Measurements from ENCODE around the gene ANKRD33.

The ANKRD33 gene

GRCh38 chr12:51913071-51914033 lies 25.4 kb downstream of the ANKRD33 start:
- Mint-ChIP-seq H3K36me3 (no peaks in the 10 kb centered on the region), H3K9me3 (no peaks in the 10 kb centered on the region)
- no peak for ATAC-seq

GRCh38 chr12:51914034-51914923 lies 26.4 kb downstream of the ANKRD33 start:
- no peaks in the 10 kb centered on the region for H3K9me3 Mint-ChIP-seq

More at GRCh38 chr12:51913071-51914033, 25.4 kb downstream of the ANKRD33 start:
- Mint-ChIP-seq H3K27me3 (peaks cover 71% of the 10 kb centered on the region), H3K27ac (no peak overlapping the region), H3K4me1 (peaks cover 16% of the 10 kb centered on the region), H3K4me3 (no peak overlapping the region)

GRCh38 chr12:51915003-51915625 lies 27.2 kb downstream of the ANKRD33 start:
- Mint-ChIP-seq H3K27ac (no peak overlapping the region), H3K4me3 (no peak overlapping the region)

More at GRCh38 chr12:51914034-51914923, 26.4 kb downstream of the ANKRD33 start:
- H3K27ac Mint-ChIP-seq, result no peak overlapping the region
- H3K36me3 Mint-ChIP-seq, result no peaks in the 10 kb centered on the region
- no peak overlapping the region for H3K4me3 Mint-ChIP-seq
- no peak for ATAC-seq
- peaks cover 16% of the 10 kb centered on the region for H3K4me1 Mint-ChIP-seq
- H3K27me3 Mint-ChIP-seq, result peaks cover 62% of the 10 kb centered on the region

GRCh38 chr12:51915951-51916350 lies 28.0 kb downstream of the ANKRD33 start:
- no peak overlapping the region for H3K4me3 Mint-ChIP-seq
- ATAC-seq, result no peak
- H3K27ac Mint-ChIP-seq, result no peak overlapping the region
- H3K4me1 Mint-ChIP-seq, result peaks cover 14% of the 10 kb centered on the region
- H3K36me3 Mint-ChIP-seq, result no peaks in the 10 kb centered on the region
- H3K27me3 Mint-ChIP-seq, result peaks cover 45% of the 10 kb centered on the region
- no peaks in the 10 kb centered on the region for H3K9me3 Mint-ChIP-seq

More at GRCh38 chr12:51915003-51915625, 27.2 kb downstream of the ANKRD33 start:
- ATAC-seq, result no peak
- H3K9me3 Mint-ChIP-seq, result no peaks in the 10 kb centered on the region
- peaks cover 16% of the 10 kb centered on the region for H3K4me1 Mint-ChIP-seq
- peaks cover 54% of the 10 kb centered on the region for H3K27me3 Mint-ChIP-seq
- no peaks in the 10 kb centered on the region for H3K36me3 Mint-ChIP-seq

- Mint-ChIP-seq H3K9me3 (no peaks in the 10 kb centered on the region), H3K4me3 (no peak overlapping the region), H3K27me3 (peaks cover 34% of the 10 kb centered on the region), H3K36me3 (no peaks in the 10 kb centered on the region), H3K27ac (no peak overlapping the region), H3K4me1 (peaks cover 4% of the 10 kb centered on the region)
- no peak for ATAC-seq
Measured at GRCh38 chr12:51917041-51917590, 29.2 kb downstream of the ANKRD33 start.

- peaks cover 8% of the 10 kb centered on the region for H3K4me1 Mint-ChIP-seq
- peaks cover 26% of the 10 kb centered on the region for H3K27me3 Mint-ChIP-seq
- no peaks in the 10 kb centered on the region for H3K9me3 Mint-ChIP-seq
- H3K27ac Mint-ChIP-seq, result no peak overlapping the region
- no peak for ATAC-seq
- no peaks in the 10 kb centered on the region for H3K36me3 Mint-ChIP-seq
- H3K4me3 Mint-ChIP-seq, result no peak overlapping the region
Measured at GRCh38 chr12:51917746-51918453, 30.0 kb downstream of the ANKRD33 start.

GRCh38 chr12:51920046-51920445 lies 32.1 kb downstream of the ANKRD33 start:
- peaks cover 29% of the 10 kb centered on the region for H3K4me1 Mint-ChIP-seq
- ATAC-seq, result no peak

GRCh38 chr12:51921017-51921725 lies 33.3 kb downstream of the ANKRD33 start:
- H3K27me3 Mint-ChIP-seq, result no peaks in the 10 kb centered on the region
- no peak overlapping the region for H3K4me3 Mint-ChIP-seq
- H3K9me3 Mint-ChIP-seq, result no peaks in the 10 kb centered on the region
- ATAC-seq, result no peak
- no peaks in the 10 kb centered on the region for H3K36me3 Mint-ChIP-seq
- no peak overlapping the region for H3K27ac Mint-ChIP-seq
- H3K4me1 Mint-ChIP-seq, result peaks cover 37% of the 10 kb centered on the region

More at GRCh38 chr12:51920046-51920445, 32.1 kb downstream of the ANKRD33 start:
- Mint-ChIP-seq H3K27me3 (peaks cover 8% of the 10 kb centered on the region), H3K9me3 (no peaks in the 10 kb centered on the region), H3K27ac (no peak overlapping the region), H3K4me3 (no peak overlapping the region), H3K36me3 (no peaks in the 10 kb centered on the region)

- H3K9me3 Mint-ChIP-seq, result no peaks in the 10 kb centered on the region
- no peak overlapping the region for H3K4me3 Mint-ChIP-seq
- peaks cover 37% of the 10 kb centered on the region for H3K4me1 Mint-ChIP-seq
- H3K27ac Mint-ChIP-seq, result no peak overlapping the region
- H3K36me3 Mint-ChIP-seq, result no peaks in the 10 kb centered on the region
- H3K27me3 Mint-ChIP-seq, result no peaks in the 10 kb centered on the region
- no peak for ATAC-seq
Measured at GRCh38 chr12:51922146-51922545, 34.2 kb downstream of the ANKRD33 start.

- no peaks in the 10 kb centered on the region for H3K9me3 Mint-ChIP-seq
- no peaks in the 10 kb centered on the region for H3K36me3 Mint-ChIP-seq
- H3K27me3 Mint-ChIP-seq, result no peaks in the 10 kb centered on the region
- H3K4me3 Mint-ChIP-seq, result no peak overlapping the region
- peak overlapping the region; percentile 56 for H3K27ac Mint-ChIP-seq
- ATAC-seq, result peak; percentile 62
- peaks cover 37% of the 10 kb centered on the region for H3K4me1 Mint-ChIP-seq
Measured at GRCh38 chr12:51922762-51923505, 35.0 kb downstream of the ANKRD33 start.

- ATAC-seq, result peak; percentile 34
- Mint-ChIP-seq H3K36me3 (no peaks in the 10 kb centered on the region), H3K9me3 (no peaks in the 10 kb centered on the region), H3K27me3 (peaks cover 7% of the 10 kb centered on the region), H3K4me1 (peaks cover 37% of the 10 kb centered on the region), H3K27ac (peak overlapping the region; percentile 56), H3K4me3 (peak overlapping the region; percentile 35)
Measured at GRCh38 chr12:51923506-51924365, 35.8 kb downstream of the ANKRD33 start.

GRCh38 chr12:51924551-51925319 lies 36.8 kb downstream of the ANKRD33 start:
- no peaks in the 10 kb centered on the region for H3K9me3 Mint-ChIP-seq
- peak; percentile 45 for ATAC-seq

More at GRCh38 chr12:51924551-51925319, 36.8 kb downstream of the ANKRD33 start:
- no peak overlapping the region for H3K4me3 Mint-ChIP-seq
- peaks cover 37% of the 10 kb centered on the region for H3K4me1 Mint-ChIP-seq
- peaks cover 16% of the 10 kb centered on the region for H3K27me3 Mint-ChIP-seq
- H3K27ac Mint-ChIP-seq, result peak overlapping the region; percentile 23
- H3K36me3 Mint-ChIP-seq, result no peaks in the 10 kb centered on the region

All from stimulated activated memory B cell treated with anti-CD40 and anti-IgM and Interleukin-4, amounts not matched to agents 10 μg/mL and 1 μg/mL and 100 μg/mL, for 72 hours (primary cell).